H1 (cell line): Measurements from ENCODE around the gene STXBP6.

Experiments used
- CTCF ChIP-seq, 3 experiments: IDR thresholded peaks; 1 replicate in 2 of 3; 2 replicates in 1 of 3; pipeline versions ENCODE4 v1.5.1 to v1.6.1; 2011; ENCODE audit warnings: low read length in 3 of 3, mild to moderate bottlenecking in 3 of 3, inconsistent platforms in 2 of 3, low read depth in 1 of 3, moderate library complexity in 1 of 3; ENCODE audit not compliant: insufficient read depth in 1 of 3; ENCODE audit errors: control extremely low read depth in 1 of 3
- FOSL1 ChIP-seq: IDR thresholded peaks from 2 replicates; pipeline ENCODE4 v1.6.1; 2011; ENCODE audit warnings: mild to moderate bottlenecking, low read depth, low read length, moderate library complexity; ENCODE audit not compliant: insufficient read depth
- MAX ChIP-seq: IDR thresholded peaks from 2 replicates; pipeline ENCODE4 v1.6.1; 2012; ENCODE audit warnings: inconsistent platforms
- POLR2A ChIP-seq, 2 experiments: IDR thresholded peaks; 1 replicate in 1 of 2; 2 replicates in 1 of 2; pipeline ENCODE4 v1.6.1; 2011; ENCODE audit warnings: low read depth in 2 of 2, low read length in 2 of 2, mild to moderate bottlenecking in 2 of 2; ENCODE audit errors: control extremely low read depth in 1 of 2
- POLR2AphosphoS5 ChIP-seq: IDR thresholded peaks from 2 replicates; pipeline ENCODE4 v1.6.1; 2011; ENCODE audit warnings: low read depth, low read length
- SP4 ChIP-seq: IDR thresholded peaks from 2 replicates; pipeline ENCODE4 v1.6.1; 2012; ENCODE audit warnings: low read length, inconsistent platforms
- SRF ChIP-seq: IDR thresholded peaks from 2 replicates; pipeline ENCODE4 v1.6.1; 2011; ENCODE audit warnings: mild to moderate bottlenecking, low read depth, low read length, moderate library complexity
- TAF1 ChIP-seq: IDR thresholded peaks from 2 replicates; pipeline ENCODE4 v1.6.1; 2011; ENCODE audit warnings: mild to moderate bottlenecking, low read depth, low read length
- TCF12 ChIP-seq: IDR thresholded peaks from 2 replicates; pipeline ENCODE4 v1.6.1; 2011; ENCODE audit warnings: low read depth, mild to moderate bottlenecking, low read length
- TF ChIP-seq, protein P1 (sequence below): IDR thresholded peaks from 2 replicates; pipeline ENCODE4 v1.6.1; 2012; ENCODE audit warnings: inconsistent platforms
- TF ChIP-seq, protein P2 (sequence below): IDR thresholded peaks from 2 replicates; pipeline ENCODE4 v1.6.1; 2011; ENCODE audit warnings: low read length, improper control_type of control experiment

- no peak for TF ChIP-seq POLR2A (IDR thresholded peaks at IDR 0.05; ENCODE audit: control extremely low read depth in 1 of 2, low read depth in 2 of 2, low read length in 2 of 2)
- no peak for TF ChIP-seq TAF1
- no peak for TF ChIP-seq SRF
- no peak for TF ChIP-seq MAX
- TF ChIP-seq POLR2AphosphoS5: no peak
- TF ChIP-seq, protein P1, sequence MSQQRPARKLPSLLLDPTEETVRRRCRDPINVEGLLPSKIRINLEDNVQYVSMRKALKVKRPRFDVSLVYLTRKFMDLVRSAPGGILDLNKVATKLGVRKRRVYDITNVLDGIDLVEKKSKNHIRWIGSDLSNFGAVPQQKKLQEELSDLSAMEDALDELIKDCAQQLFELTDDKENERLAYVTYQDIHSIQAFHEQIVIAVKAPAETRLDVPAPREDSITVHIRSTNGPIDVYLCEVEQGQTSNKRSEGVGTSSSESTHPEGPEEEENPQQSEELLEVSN: no peak
- no peak for TF ChIP-seq CTCF (IDR thresholded peaks at IDR 0.05; ENCODE audit: control extremely low read depth in 1 of 3, insufficient read depth in 1 of 3, low read depth in 1 of 3, low read length in 3 of 3)
- TF ChIP-seq TCF12: no peak
- TF ChIP-seq FOSL1: no peak
- TF ChIP-seq, protein P2, sequence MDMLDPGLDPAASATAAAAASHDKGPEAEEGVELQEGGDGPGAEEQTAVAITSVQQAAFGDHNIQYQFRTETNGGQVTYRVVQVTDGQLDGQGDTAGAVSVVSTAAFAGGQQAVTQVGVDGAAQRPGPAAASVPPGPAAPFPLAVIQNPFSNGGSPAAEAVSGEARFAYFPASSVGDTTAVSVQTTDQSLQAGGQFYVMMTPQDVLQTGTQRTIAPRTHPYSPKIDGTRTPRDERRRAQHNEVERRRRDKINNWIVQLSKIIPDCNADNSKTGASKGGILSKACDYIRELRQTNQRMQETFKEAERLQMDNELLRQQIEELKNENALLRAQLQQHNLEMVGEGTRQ: no peak
- no peak for TF ChIP-seq SP4
Measured at GRCh38 chr14:24777678-24778077, 272.3 kb downstream of the STXBP6 start.
